Measurements from ENCODE around the gene GDPD5.

DNA sequence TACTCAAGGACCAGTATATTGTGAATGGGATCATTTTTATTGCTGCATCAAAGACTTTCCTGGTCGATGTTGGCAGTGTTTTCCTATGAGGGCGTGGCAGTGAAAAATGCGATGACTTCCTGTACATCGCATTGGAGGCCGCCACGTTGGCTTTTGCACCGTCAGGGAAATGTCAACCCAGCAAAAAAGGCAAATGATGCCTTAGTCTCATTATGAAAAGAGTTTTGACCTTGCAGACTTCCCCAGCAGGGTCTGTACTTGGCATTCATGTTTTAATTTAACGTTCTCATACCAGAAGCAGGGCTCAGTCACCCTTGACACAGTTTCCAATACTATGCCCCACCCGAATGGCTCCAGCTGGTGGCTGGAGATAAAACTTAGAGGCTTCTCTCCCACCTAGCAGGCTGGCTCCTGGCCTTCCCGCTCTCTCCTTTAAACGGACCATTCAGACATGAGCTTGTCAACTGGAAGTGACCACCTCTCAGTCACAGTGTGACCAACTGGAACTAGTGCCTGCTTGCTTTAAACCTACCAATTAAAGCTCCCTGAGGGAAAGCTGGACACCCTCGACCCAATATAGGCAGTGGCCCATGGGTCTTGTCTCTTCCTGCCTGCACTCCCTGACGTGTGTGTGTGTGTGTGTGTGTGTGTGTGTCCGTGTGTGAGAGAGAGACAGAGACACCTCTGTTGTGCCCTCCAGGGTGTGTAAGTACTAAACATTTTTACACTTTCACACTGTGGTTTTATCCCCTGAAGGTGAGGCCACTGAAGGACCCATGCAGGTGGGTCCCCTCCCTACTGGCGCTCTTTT lies 8.7 kb upstream of the GDPD5 start:
- TF ChIP-seq ZNF274 (IDR thresholded peaks at IDR 0.05; ENCODE audit: low read depth, low read length) (no peak), YY1 (IDR thresholded peaks at IDR 0.05; ENCODE audit: insufficient read depth, insufficient read length) (no peak), SUZ12 (IDR thresholded peaks at IDR 0.05; ENCODE audit: extremely low read depth, insufficient read depth, insufficient read length) (no peak)

All from NT2/D1 (cell line).